Measurements from ENCODE around the gene NANS. TPM values are rescaled to one million over a fixed set of nuclear protein-coding genes. Genes with fewer than 3 reads are reported as not detected.
A peak's percentile ranks its signal among the peaks of the same experiment; 100 is the strongest.
"Not testable (repeated sequence)": the region's sequence is repeated elsewhere in the genome, so short reads cannot be mapped to it uniquely, and the experiment has no call there.

NANS gene
- total RNA-seq, 2 donors from 2014 or later, result 31.4 to 45.2 TPM

DNA sequence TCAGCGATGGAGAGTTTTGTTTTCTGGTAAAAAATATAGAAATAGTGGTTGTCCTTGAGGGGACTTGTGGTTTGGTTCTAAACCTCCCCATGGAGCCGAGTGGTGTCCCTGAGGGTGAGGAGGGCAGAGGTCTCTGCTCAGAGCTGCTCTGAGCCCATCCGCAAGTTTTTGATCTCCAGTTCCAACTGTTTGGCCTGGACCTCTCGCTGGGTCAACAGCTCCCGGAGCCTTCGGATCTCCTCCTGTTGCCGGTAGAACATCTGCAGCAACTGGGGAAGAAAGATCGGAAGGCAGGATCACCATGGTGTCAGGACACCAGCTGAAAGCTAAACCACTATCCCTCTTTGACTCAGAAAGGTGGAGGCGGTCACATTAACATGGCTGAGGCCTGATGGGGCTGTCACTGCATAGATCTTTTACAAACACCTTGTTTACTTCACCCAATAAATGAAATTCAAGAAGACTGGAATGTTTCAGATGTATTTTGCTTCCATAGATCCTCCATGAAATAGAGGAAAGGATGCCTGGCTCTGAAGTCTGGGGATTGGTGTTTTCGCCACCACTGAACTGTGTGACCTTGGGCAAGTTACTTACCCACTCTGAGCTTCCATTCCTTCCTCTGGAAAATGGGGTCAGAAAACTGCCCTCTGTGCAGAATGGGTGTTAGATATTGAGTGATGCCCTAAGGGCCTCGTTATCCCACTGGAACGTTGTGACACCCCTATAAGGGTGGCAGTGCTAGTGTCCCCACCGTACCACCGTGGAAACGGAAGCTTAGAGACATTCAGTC lies 68.3 kb downstream of the NANS start:
- Histone ChIP-seq H3K4me1 (no peaks in the 10 kb centered on the region), H3K9me3 (no peaks in the 10 kb centered on the region), H3K27ac (no peak overlapping the region), H3K4me3 (no peak overlapping the region), H3K27me3 (no peaks in the 10 kb centered on the region), H3K36me3 (replicated peaks in 1 of 2; ENCODE audit: insufficient read depth in 1 of 2, low read depth in 2 of 2) (no peaks in the 10 kb centered on the region)
- intact Hi-C loops (cut with DNase I), result no loop called here
- WGBS, 2 donors, result 90 to 96% methylated on average over 12 to 15 of the region's 15 CpGs
- TF ChIP-seq POLR2A (IDR thresholded peaks at IDR 0.05), result no peak
- TF ChIP-seq, protein P1, sequence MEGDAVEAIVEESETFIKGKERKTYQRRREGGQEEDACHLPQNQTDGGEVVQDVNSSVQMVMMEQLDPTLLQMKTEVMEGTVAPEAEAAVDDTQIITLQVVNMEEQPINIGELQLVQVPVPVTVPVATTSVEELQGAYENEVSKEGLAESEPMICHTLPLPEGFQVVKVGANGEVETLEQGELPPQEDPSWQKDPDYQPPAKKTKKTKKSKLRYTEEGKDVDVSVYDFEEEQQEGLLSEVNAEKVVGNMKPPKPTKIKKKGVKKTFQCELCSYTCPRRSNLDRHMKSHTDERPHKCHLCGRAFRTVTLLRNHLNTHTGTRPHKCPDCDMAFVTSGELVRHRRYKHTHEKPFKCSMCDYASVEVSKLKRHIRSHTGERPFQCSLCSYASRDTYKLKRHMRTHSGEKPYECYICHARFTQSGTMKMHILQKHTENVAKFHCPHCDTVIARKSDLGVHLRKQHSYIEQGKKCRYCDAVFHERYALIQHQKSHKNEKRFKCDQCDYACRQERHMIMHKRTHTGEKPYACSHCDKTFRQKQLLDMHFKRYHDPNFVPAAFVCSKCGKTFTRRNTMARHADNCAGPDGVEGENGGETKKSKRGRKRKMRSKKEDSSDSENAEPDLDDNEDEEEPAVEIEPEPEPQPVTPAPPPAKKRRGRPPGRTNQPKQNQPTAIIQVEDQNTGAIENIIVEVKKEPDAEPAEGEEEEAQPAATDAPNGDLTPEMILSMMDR (IDR thresholded peaks at IDR 0.05), result no peak
- ATAC-seq, result no peak
- no peak for DNase-seq

DNA sequence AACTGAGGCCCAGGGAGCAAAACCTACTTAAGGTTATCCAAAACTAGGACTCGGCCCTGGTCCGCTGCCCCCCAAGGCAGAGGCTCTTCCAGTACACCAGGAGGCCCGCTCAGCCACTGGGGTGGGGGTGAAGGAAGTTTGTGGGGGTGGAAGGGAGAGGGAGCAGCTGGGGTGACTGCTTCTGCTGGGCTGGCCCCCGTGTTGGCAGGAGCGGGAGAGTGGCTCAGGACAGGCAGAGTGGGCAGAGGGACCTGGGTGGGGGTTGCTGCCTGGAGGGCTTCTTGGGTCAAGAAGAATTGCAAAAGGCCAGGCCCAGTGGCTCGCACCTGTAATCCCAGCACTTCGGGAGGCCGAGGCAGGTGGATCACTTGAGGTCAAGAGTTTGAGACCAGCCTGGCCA lies 70.7 kb downstream of the NANS start:
- DNase-seq (no peak), ATAC-seq (no peak)
- Histone ChIP-seq H3K4me3 (no peak overlapping the region), H3K27ac (no peak overlapping the region), H3K4me1 (no peaks in the 10 kb centered on the region), H3K9me3 (no peaks in the 10 kb centered on the region), H3K27me3 (no peaks in the 10 kb centered on the region), H3K36me3 (replicated peaks in 1 of 2; ENCODE audit: insufficient read depth in 1 of 2, low read depth in 2 of 2) (no peaks in the 10 kb centered on the region)
- TF ChIP-seq, protein P1 (IDR thresholded peaks at IDR 0.05), result no peak
- no peak for TF ChIP-seq POLR2A (IDR thresholded peaks at IDR 0.05)
- intact Hi-C loops (cut with DNase I), result no loop called here
- WGBS, 2 donors, result 92 to 94% methylated on average over 8 of the region's 8 CpGs

DNA sequence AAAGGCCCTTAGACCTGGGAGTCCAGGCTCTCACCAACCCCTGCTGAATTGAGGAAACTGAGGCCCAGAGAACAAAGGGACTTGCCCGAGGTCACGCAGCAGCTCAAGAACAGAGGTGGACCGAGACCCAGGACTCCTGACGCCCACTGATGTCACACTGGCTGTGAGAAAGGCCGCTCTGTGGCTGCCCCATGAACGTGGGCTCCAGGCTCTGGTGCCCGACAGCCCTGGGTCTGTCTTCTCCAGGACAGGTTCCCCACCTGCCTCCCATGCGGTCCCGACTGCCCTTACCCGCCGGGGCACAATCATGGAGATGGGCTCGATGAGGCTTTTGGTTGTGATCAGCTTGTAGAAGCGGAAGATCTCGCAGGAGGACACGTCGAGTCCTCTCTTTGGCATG lies 71.8 kb downstream of the NANS start:
- 86 to 90% methylated on average over 2 to 15 of the region's 16 CpGs for WGBS, 2 donors
- Histone ChIP-seq H3K4me3 (no peak overlapping the region), H3K36me3 (replicated peaks in 1 of 2; ENCODE audit: insufficient read depth in 1 of 2, low read depth in 2 of 2) (no peaks in the 10 kb centered on the region), H3K4me1 (no peaks in the 10 kb centered on the region), H3K9me3 (no peaks in the 10 kb centered on the region), H3K27me3 (no peaks in the 10 kb centered on the region), H3K27ac (no peak overlapping the region)
- no peak for ATAC-seq
- DNase-seq, result no peak
- intact Hi-C loops (cut with DNase I), result no loop called here
- TF ChIP-seq POLR2A (IDR thresholded peaks at IDR 0.05), result no peak
- TF ChIP-seq, protein P1 (IDR thresholded peaks at IDR 0.05), result no peak

DNA sequence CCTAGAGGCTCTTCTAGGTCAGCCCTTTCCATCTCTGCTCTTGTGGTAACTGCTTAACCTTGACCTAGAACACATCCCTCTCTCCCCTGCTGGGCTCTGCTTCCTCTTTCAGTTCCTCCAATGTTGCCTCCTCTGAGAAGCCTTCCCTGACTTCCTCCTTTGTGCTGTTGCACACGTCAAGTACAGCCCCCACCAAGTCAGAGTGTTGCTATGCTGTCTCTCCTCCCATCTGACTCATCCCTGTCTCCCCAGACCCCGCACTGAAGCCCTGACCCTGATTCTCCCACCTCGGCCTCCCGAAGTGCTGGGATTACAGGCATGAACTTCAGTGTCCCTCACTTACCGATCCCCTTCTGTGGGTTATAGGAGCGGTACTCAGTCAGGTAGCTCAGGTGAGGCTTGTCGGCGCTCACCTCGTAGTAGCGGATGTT lies 72.9 kb downstream of the NANS start:
- WGBS, 2 donors, result 84 to 86% methylated on average over 7 to 10 of the region's 10 CpGs
- Histone ChIP-seq H3K9me3 (no peaks in the 10 kb centered on the region), H3K27ac (no peak overlapping the region), H3K4me3 (no peak overlapping the region), H3K4me1 (no peaks in the 10 kb centered on the region), H3K36me3 (replicated peaks in 1 of 2; ENCODE audit: insufficient read depth in 1 of 2, low read depth in 2 of 2) (no peaks in the 10 kb centered on the region), H3K27me3 (no peaks in the 10 kb centered on the region)
- no peak for ATAC-seq
- peak in 1 of 4 donors; percentile 65 for DNase-seq
- intact Hi-C loops (cut with DNase I), result no loop called here
- no peak for TF ChIP-seq POLR2A (IDR thresholded peaks at IDR 0.05)
- TF ChIP-seq, protein P1 (IDR thresholded peaks at IDR 0.05), result no peak

DNA sequence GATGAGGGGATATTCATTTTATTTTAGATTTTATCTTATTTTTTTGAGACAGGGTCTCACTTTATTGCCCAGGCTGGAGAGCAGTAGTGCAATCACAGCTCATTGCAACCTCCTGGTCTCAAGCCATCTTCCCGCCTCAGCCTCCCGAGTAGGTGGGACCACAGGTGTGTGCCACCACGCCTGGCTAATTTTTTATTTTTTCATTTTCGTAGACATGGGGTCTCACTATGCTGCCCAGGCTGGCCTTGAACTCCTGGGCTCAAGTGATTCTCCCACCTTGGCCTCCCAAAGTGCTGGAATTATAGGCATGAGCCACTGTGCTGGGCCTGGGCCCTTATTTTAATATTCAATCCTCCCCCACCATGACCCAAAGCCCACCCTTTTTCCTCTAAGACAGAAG lies 73.5 kb downstream of the NANS start:
- DNase-seq; H3K27ac ChIP-seq; H3K4me3 ChIP-seq; H3K4me1 ChIP-seq; H3K9me3 ChIP-seq; ATAC-seq; intact Hi-C loops (cut with DNase I); H3K36me3 ChIP-seq (replicated peaks in 1 of 2; ENCODE audit: insufficient read depth in 1 of 2, low read depth in 2 of 2); H3K27me3 ChIP-seq: not testable (repeated sequence)
- 73 to 90% methylated on average over 4 of the region's 4 CpGs for WGBS, 2 donors

Data from body of pancreas (tissue), 4 donors.